ENCODE results near the gene CAMTA2. TPM values are rescaled to one million over a fixed set of nuclear protein-coding genes. Genes with fewer than 3 reads are reported as not detected.

Gene CAMTA2
- total RNA-seq, 1 experiment from 2014 or later = 21.4 TPM

GRCh38 chr17:4987767-4988567 is 492 bp upstream of the CAMTA2 start:
- no peak for DNase-seq
- Mint-ChIP-seq H3K27me3 (ENCODE audit: unreplicated experiment) (no peaks in the 10 kb centered on the region), H3K27ac (ENCODE audit: unreplicated experiment) (peak overlapping the region; percentile 50), H3K36me3 (ENCODE audit: insufficient read depth, unreplicated experiment) (peaks cover 28% of the 10 kb centered on the region), H3K9me3 (ENCODE audit: low read depth, unreplicated experiment) (no peaks in the 10 kb centered on the region), H3K4me3 (ENCODE audit: low read depth, unreplicated experiment) (peak overlapping the region; percentile 92), H3K4me1 (ENCODE audit: low read depth, unreplicated experiment) (peaks cover 32% of the 10 kb centered on the region)
- TF ChIP-seq, protein P1, sequence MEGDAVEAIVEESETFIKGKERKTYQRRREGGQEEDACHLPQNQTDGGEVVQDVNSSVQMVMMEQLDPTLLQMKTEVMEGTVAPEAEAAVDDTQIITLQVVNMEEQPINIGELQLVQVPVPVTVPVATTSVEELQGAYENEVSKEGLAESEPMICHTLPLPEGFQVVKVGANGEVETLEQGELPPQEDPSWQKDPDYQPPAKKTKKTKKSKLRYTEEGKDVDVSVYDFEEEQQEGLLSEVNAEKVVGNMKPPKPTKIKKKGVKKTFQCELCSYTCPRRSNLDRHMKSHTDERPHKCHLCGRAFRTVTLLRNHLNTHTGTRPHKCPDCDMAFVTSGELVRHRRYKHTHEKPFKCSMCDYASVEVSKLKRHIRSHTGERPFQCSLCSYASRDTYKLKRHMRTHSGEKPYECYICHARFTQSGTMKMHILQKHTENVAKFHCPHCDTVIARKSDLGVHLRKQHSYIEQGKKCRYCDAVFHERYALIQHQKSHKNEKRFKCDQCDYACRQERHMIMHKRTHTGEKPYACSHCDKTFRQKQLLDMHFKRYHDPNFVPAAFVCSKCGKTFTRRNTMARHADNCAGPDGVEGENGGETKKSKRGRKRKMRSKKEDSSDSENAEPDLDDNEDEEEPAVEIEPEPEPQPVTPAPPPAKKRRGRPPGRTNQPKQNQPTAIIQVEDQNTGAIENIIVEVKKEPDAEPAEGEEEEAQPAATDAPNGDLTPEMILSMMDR (IDR thresholded peaks at IDR 0.05; ENCODE audit: unreplicated experiment) = no peak
- CTCF ChIA-PET = interaction anchor here (1.4 to 2.4 kb wide), 3 partner anchors 17 to 79 kb away, joined by 3 to 8 read pairs (median 8); partner anchors contain the start of gene SPAG7
- intact Hi-C loops (cut with micrococcal nuclease; ENCODE audit: unreplicated experiment) = loop anchor here (10.0 kb wide), 1 partner anchor 73 kb away; no protein-coding TSS in a partner anchor
- TSS peak; percentile 35 for BruUV-seq (replicated peaks)

DNA sequence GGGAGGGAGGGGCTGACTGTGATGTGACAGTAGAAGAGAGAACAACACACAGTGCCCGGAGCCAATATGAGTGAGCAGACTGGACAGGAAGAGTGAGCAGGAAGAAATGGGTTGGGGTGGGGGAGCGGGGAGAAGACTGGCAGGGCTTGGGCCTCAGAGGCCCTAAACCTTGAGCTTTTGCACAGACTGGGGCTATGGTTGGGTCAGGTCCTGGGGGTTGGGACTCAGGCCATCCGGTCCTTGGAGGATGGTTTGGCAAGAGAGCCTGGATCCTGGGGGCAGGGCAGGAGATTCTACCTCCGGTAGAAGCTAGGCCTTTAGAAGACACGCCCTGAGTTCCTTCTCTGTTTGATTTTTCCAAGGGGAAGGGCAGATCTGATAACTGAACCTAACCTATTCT is 1.1 kb downstream of the CAMTA2 start:
- no peak for DNase-seq
- CTCF ChIA-PET = interaction anchor here (2.3 to 2.4 kb wide), 2 partner anchors 19 to 77 kb away, joined by 8 read pairs; partner anchors contain the start of gene SPAG7
- Mint-ChIP-seq H3K27ac (ENCODE audit: unreplicated experiment) (peak overlapping the region; percentile 50), H3K4me1 (ENCODE audit: low read depth, unreplicated experiment) (peaks cover 32% of the 10 kb centered on the region), H3K27me3 (ENCODE audit: unreplicated experiment) (no peaks in the 10 kb centered on the region), H3K4me3 (ENCODE audit: low read depth, unreplicated experiment) (peak overlapping the region; percentile 92), H3K36me3 (ENCODE audit: insufficient read depth, unreplicated experiment) (peaks cover 34% of the 10 kb centered on the region), H3K9me3 (ENCODE audit: low read depth, unreplicated experiment) (no peaks in the 10 kb centered on the region)
- TF ChIP-seq, protein P1 (IDR thresholded peaks at IDR 0.05; ENCODE audit: unreplicated experiment) = no peak
- intact Hi-C loops (cut with micrococcal nuclease; ENCODE audit: unreplicated experiment) = loop anchor here (10.0 kb wide), 1 partner anchor 72 kb away; no protein-coding TSS in a partner anchor
- BruUV-seq (replicated peaks) = TSS peak; percentile 36

GRCh38 chr17:4982305-4982704 is 5.2 kb downstream of the CAMTA2 start:
- H3K4me3 Mint-ChIP-seq (ENCODE audit: low read depth, unreplicated experiment) = no peak overlapping the region
- H3K27me3 Mint-ChIP-seq (ENCODE audit: unreplicated experiment) = no peaks in the 10 kb centered on the region
- H3K36me3 Mint-ChIP-seq (ENCODE audit: insufficient read depth, unreplicated experiment) = peaks cover 20% of the 10 kb centered on the region
- BruUV-seq (replicated peaks) = no TSS peak
- no peak for DNase-seq
- no peaks in the 10 kb centered on the region for H3K9me3 Mint-ChIP-seq (ENCODE audit: low read depth, unreplicated experiment)
- H3K27ac Mint-ChIP-seq (ENCODE audit: unreplicated experiment) = peak overlapping the region; percentile 7
- TF ChIP-seq, protein P1 (IDR thresholded peaks at IDR 0.05; ENCODE audit: unreplicated experiment) = no peak
- CTCF ChIA-PET = no interaction called here
- intact Hi-C loops (cut with micrococcal nuclease; ENCODE audit: unreplicated experiment) = loop anchor here (10.0 kb wide), 1 partner anchor 68 kb away; no protein-coding TSS in a partner anchor
- H3K4me1 Mint-ChIP-seq (ENCODE audit: low read depth, unreplicated experiment) = peaks cover 10% of the 10 kb centered on the region

DNA sequence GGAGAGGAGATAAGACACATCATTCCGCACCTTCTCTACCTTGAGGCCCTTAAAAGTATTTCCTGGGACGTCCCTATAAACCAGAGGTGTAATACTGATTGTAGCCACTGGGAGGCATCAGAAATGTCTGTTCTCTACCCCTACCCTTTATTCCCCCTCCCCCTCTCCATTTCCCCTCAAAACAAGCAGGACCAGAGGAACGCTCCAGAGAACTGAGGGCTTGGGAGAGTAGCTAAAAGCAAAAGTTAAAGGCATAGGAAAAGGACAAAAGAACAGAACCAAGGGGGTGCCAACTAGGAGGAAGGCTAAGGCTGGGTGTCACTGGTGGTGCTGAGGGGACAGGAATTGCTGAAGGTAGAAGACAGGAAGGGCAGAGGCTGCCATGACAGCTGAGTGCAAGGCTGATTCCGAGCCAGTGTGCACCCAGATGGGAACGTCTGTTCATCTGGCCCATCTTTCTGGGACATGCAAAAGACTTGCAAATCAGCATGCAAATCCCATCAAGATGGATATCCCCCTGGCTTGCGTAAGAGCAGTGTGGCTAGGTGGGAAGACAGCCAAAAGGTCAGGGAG is 6.7 kb downstream of the CAMTA2 start:
- Mint-ChIP-seq H3K4me1 (ENCODE audit: low read depth, unreplicated experiment) (peaks cover 3% of the 10 kb centered on the region), H3K9me3 (ENCODE audit: low read depth, unreplicated experiment) (no peaks in the 10 kb centered on the region), H3K4me3 (ENCODE audit: low read depth, unreplicated experiment) (no peak overlapping the region), H3K27ac (ENCODE audit: unreplicated experiment) (no peak overlapping the region), H3K36me3 (ENCODE audit: insufficient read depth, unreplicated experiment) (peaks cover 5% of the 10 kb centered on the region), H3K27me3 (ENCODE audit: unreplicated experiment) (no peaks in the 10 kb centered on the region)
- TF ChIP-seq, protein P1 (IDR thresholded peaks at IDR 0.05; ENCODE audit: unreplicated experiment) = peak; percentile 46
- intact Hi-C loops (cut with micrococcal nuclease; ENCODE audit: unreplicated experiment) = loop anchor here (10.0 kb wide), 1 partner anchor 66 kb away; no protein-coding TSS in a partner anchor
- DNase-seq = peak; percentile 43
- BruUV-seq (replicated peaks) = no TSS peak
- CTCF ChIA-PET = interaction anchor here (0.8 to 1.3 kb wide), 2 partner anchors 14 to 72 kb away, joined by 3 to 4 read pairs; partner anchors contain the start of gene SPAG7
